Myocyte (in vitro differentiated cells): ENCODE results near the gene MRO. TPM values are rescaled to one million over a fixed set of nuclear protein-coding genes. Genes with fewer than 3 reads are reported as not detected.
"Not testable (repeated sequence)": the region's sequence is repeated elsewhere in the genome, so short reads cannot be mapped to it uniquely, and the experiment has no call there.

Experiments used
- DNase-seq: peaks from one replicate; pipeline ENCODE4 v3.0.0-alpha.2; 2012; ENCODE audit warnings: low read depth
- polyA plus RNA-seq: library from polyadenylated mRNA; unstranded; fragments of >200 nt; gene quantifications from one replicate; pipeline ENCODE4 v1.2.1, GENCODE V29; 2012; ENCODE audit warnings: missing spikeins
- total RNA-seq: library from RNA; depleted of rRNA; stranded (reverse); fragments of >200 nt; gene quantifications from 2 replicates; pipeline ENCODE4 v1.2.3, GENCODE V29; 2014

The MRO gene
- not detected in 2 replicates for total RNA-seq
- not detected for polyA plus RNA-seq

- DNase-seq = peak; percentile 72
These were observed at the start of gene MRO for GRCh38 chr18:50819728-50820378. Gene MRO (minus strand): TSS chr18:50820016. CDS start chr18:50809400, 10,616 bp downstream.

GRCh38 chr18:50869150-50869549 lies 49.3 kb upstream of the MRO start:
- DNase-seq = no peak

GRCh38 chr18:50866765-50867164 lies 46.9 kb upstream of the MRO start:
- no peak for DNase-seq

- no peak for DNase-seq
These were observed 44.1 kb upstream of the MRO start for GRCh38 chr18:50863840-50864375.

GRCh38 chr18:50862401-50862800 lies 42.6 kb upstream of the MRO start:
- no peak for DNase-seq

- DNase-seq = no peak
These were observed 41.8 kb upstream of the MRO start for GRCh38 chr18:50861617-50862016.

- no peak for DNase-seq
These were observed 40.2 kb upstream of the MRO start for GRCh38 chr18:50859793-50860555.

GRCh38 chr18:50857694-50858093 lies 37.9 kb upstream of the MRO start:
- no peak for DNase-seq

- not testable (repeated sequence) for DNase-seq
These were observed 37.4 kb upstream of the MRO start for GRCh38 chr18:50857166-50857565.

GRCh38 chr18:50855976-50856757 lies 36.4 kb upstream of the MRO start:
- no peak for DNase-seq

- no peak for DNase-seq
These were observed 34.1 kb upstream of the MRO start for GRCh38 chr18:50853863-50854271.

GRCh38 chr18:50850307-50851065 lies 30.7 kb upstream of the MRO start:
- DNase-seq = no peak

- no peak for DNase-seq
These were observed 29.6 kb upstream of the MRO start for GRCh38 chr18:50849419-50849821.

GRCh38 chr18:50848991-50849390 lies 29.2 kb upstream of the MRO start:
- no peak for DNase-seq

- no peak for DNase-seq
These were observed 28.3 kb upstream of the MRO start for GRCh38 chr18:50848061-50848551.

GRCh38 chr18:50847192-50847591 lies 27.4 kb upstream of the MRO start:
- DNase-seq = no peak

- peak; percentile 44 for DNase-seq
These were observed 25.1 kb upstream of the MRO start for GRCh38 chr18:50844960-50845359.

- DNase-seq = no peak
These were observed 24.7 kb upstream of the MRO start for GRCh38 chr18:50844554-50844953.

- no peak for DNase-seq
These were observed 23.0 kb upstream of the MRO start for GRCh38 chr18:50842846-50843245.

GRCh38 chr18:50839996-50840395 lies 20.2 kb upstream of the MRO start:
- DNase-seq = no peak

GRCh38 chr18:50839341-50839740 lies 19.5 kb upstream of the MRO start:
- no peak for DNase-seq
